Measurements from ENCODE around the gene TRIM62. TPM values are rescaled to one million over a fixed set of nuclear protein-coding genes. Genes with fewer than 3 reads are reported as not detected.

TRIM62 gene
- total RNA-seq, 6 experiments from 2014 or later, result 1.1 to 2.4 (median 1.7) TPM

DNA sequence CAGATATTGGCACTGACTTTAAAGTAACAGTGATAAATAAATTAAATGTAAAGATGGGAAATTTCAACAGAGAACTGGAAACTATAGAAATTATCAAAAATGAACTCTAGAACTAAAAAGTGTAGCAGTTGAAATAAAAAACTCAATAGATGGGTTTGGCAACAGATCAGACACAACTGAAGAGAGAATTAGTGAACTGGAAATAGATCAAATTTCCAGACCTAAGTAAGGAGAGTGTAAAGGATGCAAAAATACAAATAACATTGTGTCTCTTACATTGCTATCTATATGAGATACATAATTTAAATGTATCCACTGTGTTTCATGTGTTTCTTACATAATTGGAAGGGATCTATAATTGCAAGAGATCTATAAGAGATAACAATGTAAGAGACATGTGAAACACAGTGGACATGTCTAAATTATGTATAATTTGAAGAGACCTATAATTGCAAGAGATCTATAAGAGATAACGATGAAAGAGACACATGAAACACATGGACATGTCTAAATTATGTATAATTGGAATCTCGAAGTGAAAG, 42.4 kb upstream of the TRIM62 start:
- intact Hi-C loops (cut with DNase I), result no loop called here
- H3K36me3 ChIP-seq, result no peaks in the 10 kb centered on the region
- no peaks in the 10 kb centered on the region for H3K4me1 ChIP-seq
- DNase-seq, result no peak
- no peak overlapping the region for H3K4me3 ChIP-seq
- no peak for ATAC-seq
- no peak overlapping the region for H3K27ac ChIP-seq
- no peak for TF ChIP-seq POLR2A (IDR thresholded peaks at IDR 0.05)
- TF ChIP-seq, protein P1, sequence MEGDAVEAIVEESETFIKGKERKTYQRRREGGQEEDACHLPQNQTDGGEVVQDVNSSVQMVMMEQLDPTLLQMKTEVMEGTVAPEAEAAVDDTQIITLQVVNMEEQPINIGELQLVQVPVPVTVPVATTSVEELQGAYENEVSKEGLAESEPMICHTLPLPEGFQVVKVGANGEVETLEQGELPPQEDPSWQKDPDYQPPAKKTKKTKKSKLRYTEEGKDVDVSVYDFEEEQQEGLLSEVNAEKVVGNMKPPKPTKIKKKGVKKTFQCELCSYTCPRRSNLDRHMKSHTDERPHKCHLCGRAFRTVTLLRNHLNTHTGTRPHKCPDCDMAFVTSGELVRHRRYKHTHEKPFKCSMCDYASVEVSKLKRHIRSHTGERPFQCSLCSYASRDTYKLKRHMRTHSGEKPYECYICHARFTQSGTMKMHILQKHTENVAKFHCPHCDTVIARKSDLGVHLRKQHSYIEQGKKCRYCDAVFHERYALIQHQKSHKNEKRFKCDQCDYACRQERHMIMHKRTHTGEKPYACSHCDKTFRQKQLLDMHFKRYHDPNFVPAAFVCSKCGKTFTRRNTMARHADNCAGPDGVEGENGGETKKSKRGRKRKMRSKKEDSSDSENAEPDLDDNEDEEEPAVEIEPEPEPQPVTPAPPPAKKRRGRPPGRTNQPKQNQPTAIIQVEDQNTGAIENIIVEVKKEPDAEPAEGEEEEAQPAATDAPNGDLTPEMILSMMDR (IDR thresholded peaks at IDR 0.05), result no peak
- no peaks in the 10 kb centered on the region for H3K27me3 ChIP-seq
- no peaks in the 10 kb centered on the region for H3K9me3 ChIP-seq
- WGBS (ENCODE audit: insufficient coverage, low coverage, low lambda C conversion rate, missing lambda C conversion rate), result 56% methylated on average over 2 of the region's 2 CpGs

DNA sequence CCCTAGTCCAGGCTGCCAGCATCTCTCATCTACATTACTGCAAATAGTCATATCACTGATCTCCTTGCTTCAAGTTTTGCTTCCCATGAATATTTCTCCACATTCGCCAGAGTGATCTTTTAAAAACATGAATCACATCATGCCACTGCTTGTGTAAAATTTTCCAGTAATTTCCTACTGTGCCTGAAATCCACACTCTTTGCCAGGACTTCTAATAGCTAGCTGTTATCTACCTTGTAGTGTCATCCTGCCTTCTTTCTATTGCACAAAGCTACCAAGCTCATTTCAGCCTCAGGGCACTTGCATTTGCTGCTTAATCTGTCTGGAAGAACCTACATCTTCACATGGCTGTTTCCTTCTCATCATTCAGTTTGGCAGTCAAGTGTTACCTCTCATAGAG, 40.5 kb upstream of the TRIM62 start:
- 79% methylated on average over 1 of the region's 1 CpG for whole genome bisulfite sequencing (ENCODE audit: insufficient coverage, low coverage, low lambda C conversion rate, missing lambda C conversion rate)

DNA sequence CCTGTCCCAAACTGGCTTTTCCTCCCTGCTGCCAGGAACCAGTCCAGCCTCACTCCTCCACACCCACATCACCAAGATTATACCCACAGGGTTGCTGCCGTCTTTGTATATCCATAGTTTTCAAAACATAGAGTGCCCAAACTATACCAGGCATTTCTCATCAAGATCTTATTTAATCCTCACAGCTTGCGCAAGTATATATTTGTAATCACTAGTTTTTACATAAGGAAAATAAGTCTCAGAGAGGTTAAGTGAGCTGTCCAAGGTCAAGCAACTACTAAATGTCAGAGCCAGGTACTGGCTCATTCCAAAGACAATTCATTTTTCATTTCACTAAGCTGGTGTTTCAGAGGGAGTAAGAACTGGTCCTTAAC, 39.5 kb upstream of the TRIM62 start:
- ATAC-seq, result no peak
- no peak overlapping the region for H3K27ac ChIP-seq
- DNase-seq, result no peak
- TF ChIP-seq, protein P1 (IDR thresholded peaks at IDR 0.05), result no peak
- TF ChIP-seq POLR2A (IDR thresholded peaks at IDR 0.05), result no peak
- intact Hi-C loops (cut with DNase I), result no loop called here
- H3K4me1 ChIP-seq, result peaks cover 0 to 4% (median 0%) of the 10 kb centered on the region in 4 donors
- no peaks in the 10 kb centered on the region for H3K9me3 ChIP-seq
- H3K36me3 ChIP-seq, result no peaks in the 10 kb centered on the region
- no peak overlapping the region for H3K4me3 ChIP-seq
- WGBS (ENCODE audit: insufficient coverage, low coverage, low lambda C conversion rate, missing lambda C conversion rate), result 77% methylated on average over 2 of the region's 2 CpGs
- H3K27me3 ChIP-seq, result no peaks in the 10 kb centered on the region

More for the DNA sequence above, 40.5 kb upstream of the TRIM62 start:
- DNase-seq, result no peak
- Histone ChIP-seq H3K27me3 (no peaks in the 10 kb centered on the region), H3K27ac (no peak overlapping the region), H3K4me1 (peaks cover 0 to 4% (median 0%) of the 10 kb centered on the region in 4 donors), H3K4me3 (no peak overlapping the region), H3K9me3 (no peaks in the 10 kb centered on the region), H3K36me3 (no peaks in the 10 kb centered on the region)
- intact Hi-C loops (cut with DNase I), result no loop called here
- no peak for ATAC-seq
- TF ChIP-seq, protein P1 (IDR thresholded peaks at IDR 0.05), result no peak
- TF ChIP-seq POLR2A (IDR thresholded peaks at IDR 0.05), result no peak

DNA sequence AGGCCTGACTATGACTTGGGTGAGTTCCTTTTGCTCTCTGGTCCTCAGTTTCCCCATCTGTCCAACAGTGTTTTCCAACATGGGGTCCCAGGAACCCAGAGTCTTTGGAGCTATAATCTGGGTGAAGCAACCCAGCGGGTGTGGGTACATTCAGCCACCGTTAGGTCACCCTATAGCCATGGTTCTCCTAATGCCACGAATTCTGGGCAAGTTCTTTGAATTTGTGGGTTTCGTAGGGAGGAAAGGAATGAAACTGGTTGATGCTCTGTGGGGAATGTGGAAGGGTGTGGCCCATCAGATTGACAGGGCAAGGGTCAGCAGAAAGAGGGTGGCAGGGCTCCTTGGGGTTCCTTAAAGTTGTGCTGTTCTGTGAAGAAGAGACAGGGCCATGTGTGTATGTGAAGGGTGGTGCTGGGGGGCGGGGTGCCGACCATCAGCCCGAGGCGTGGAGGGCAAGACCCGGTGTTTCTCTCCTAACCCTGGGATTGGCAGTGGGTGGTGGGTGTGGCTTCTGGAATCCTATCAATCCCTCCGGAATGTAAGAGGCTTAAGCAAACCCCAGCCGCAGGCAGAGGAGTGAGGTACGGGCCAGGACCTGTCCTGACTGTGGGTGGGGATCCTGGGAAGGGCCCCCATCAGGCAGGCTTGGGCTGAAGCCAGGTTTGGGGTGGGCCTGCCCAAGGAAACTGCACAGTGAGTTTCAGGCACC, 39.0 kb upstream of the TRIM62 start:
- Histone ChIP-seq H3K27me3 (no peaks in the 10 kb centered on the region), H3K27ac (no peak overlapping the region), H3K36me3 (no peaks in the 10 kb centered on the region), H3K4me3 (no peak overlapping the region), H3K9me3 (no peaks in the 10 kb centered on the region), H3K4me1 (peaks cover 0 to 4% (median 0%) of the 10 kb centered on the region in 4 donors)
- ATAC-seq (no peak), DNase-seq (no peak)
- intact Hi-C loops (cut with DNase I), result no loop called here
- 63% methylated on average over 5 of the region's 12 CpGs for WGBS (ENCODE audit: insufficient coverage, low coverage, low lambda C conversion rate, missing lambda C conversion rate)
- TF ChIP-seq, protein P1 (IDR thresholded peaks at IDR 0.05), result no peak
- TF ChIP-seq POLR2A (IDR thresholded peaks at IDR 0.05), result no peak
